ENCODE results near the gene XYLT1. TPM values are rescaled to one million over a fixed set of nuclear protein-coding genes. Genes with fewer than 3 reads are reported as not detected.

Gene XYLT1
- total RNA-seq, 3 donors from 2014 or later: 23.1 to 44.0 (median 34.1) TPM

DNA sequence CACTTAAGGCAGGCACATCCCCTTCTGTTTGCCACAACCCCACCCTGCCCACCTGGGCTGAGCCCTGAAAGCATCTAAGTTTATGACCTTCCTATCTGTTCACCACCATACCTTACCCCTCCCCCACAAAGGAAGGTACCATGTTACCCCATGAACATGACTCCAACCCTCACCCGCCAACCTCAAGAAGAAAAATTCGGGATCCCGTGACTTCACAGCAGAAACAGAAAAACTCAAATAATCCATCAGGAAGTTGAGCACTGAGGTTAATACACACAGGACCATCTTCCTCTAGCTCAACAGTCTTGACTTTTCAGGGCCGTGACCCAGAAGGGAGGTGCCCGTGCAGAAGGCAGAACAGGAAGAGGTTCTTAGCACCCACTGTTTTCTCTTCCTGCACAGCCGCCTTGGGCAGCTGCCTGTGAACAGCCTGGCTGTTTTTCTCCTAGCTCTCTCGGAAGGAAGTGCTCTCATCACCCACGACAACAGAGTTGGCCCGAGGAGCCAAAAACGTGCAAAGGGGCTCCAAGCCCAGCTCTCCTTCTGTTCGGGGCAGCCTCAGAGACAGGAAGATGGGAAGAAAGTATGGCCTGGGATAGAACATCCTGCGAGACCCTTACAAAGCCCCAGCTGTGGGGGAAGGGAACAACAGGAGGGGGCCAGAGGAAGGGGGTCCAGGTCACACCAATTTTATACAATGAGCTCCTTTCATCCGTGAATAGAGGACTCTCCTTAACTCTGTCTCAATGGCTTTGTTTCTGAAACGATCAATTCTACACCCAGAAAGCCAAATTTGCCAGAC, 101.1 kb downstream of the XYLT1 start:
- Histone ChIP-seq H3K4me3 (no peak overlapping the region), H3K4me1 (ENCODE audit: low read depth) (peaks cover 25% of the 10 kb centered on the region), H3K36me3 (ENCODE audit: low read depth) (no peaks in the 10 kb centered on the region), H3K9me3 (no peaks in the 10 kb centered on the region)
- TF ChIP-seq, protein P1, sequence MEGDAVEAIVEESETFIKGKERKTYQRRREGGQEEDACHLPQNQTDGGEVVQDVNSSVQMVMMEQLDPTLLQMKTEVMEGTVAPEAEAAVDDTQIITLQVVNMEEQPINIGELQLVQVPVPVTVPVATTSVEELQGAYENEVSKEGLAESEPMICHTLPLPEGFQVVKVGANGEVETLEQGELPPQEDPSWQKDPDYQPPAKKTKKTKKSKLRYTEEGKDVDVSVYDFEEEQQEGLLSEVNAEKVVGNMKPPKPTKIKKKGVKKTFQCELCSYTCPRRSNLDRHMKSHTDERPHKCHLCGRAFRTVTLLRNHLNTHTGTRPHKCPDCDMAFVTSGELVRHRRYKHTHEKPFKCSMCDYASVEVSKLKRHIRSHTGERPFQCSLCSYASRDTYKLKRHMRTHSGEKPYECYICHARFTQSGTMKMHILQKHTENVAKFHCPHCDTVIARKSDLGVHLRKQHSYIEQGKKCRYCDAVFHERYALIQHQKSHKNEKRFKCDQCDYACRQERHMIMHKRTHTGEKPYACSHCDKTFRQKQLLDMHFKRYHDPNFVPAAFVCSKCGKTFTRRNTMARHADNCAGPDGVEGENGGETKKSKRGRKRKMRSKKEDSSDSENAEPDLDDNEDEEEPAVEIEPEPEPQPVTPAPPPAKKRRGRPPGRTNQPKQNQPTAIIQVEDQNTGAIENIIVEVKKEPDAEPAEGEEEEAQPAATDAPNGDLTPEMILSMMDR (IDR thresholded peaks at IDR 0.05): no peak
- DNase-seq (peak; percentile 69 to 84 (median 71)), ATAC-seq (peak; percentile 89)
- intact Hi-C loops (cut with DNase I, micrococcal nuclease): no loop called here

DNA sequence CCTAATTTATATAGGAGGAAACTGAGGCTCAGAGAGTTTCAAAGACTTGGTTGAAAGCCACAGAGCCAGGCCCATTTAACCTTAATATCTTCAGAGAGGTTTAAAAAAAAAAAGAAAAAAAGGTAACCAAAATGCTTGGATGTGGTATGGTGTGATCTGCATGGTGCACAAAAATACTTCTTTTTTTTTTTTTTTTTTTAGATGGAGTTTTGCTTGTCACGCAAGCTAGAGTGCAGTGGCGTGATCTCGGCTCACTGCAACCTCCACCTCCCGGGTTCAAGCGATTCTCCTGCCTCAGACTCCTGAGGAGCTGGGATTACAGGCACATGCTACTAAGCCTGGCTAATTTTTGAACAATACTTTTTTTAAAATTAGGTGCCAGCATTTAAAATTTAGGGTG, 101.8 kb downstream of the XYLT1 start:
- TF ChIP-seq, protein P1 (IDR thresholded peaks at IDR 0.05): no peak
- Histone ChIP-seq H3K36me3 (ENCODE audit: low read depth) (no peaks in the 10 kb centered on the region), H3K4me1 (ENCODE audit: low read depth) (peaks cover 25% of the 10 kb centered on the region), H3K4me3 (no peak overlapping the region), H3K9me3 (no peaks in the 10 kb centered on the region)
- intact Hi-C loops (cut with DNase I, micrococcal nuclease): no loop called here
- DNase-seq (no peak), ATAC-seq (peak; percentile 17)

DNA sequence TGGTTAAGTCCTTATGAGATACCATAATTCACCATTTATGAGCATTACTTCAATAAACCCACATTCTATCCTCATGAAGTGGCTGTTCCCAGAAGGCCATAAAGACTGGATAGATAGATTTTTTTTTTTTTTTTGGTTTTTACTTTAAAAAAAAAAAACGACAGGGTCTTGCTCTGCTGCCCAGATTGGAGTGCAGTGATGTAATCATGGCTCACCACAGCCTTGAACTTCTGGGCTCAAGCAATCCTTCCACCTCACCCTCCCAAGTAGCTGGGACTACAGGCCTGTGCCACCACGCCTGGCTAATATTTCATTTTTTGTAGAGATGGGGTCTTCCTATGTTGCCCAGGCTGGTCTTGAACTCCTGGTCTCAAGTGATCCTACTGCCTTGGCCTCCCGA, 102.3 kb downstream of the XYLT1 start:
- Histone ChIP-seq H3K36me3 (ENCODE audit: low read depth) (no peaks in the 10 kb centered on the region), H3K4me3 (no peak overlapping the region), H3K4me1 (ENCODE audit: low read depth) (peaks cover 25% of the 10 kb centered on the region), H3K9me3 (no peaks in the 10 kb centered on the region)
- ATAC-seq (no peak), DNase-seq (no peak)
- TF ChIP-seq, protein P1 (IDR thresholded peaks at IDR 0.05): no peak
- intact Hi-C loops (cut with DNase I, micrococcal nuclease): no loop called here

DNA sequence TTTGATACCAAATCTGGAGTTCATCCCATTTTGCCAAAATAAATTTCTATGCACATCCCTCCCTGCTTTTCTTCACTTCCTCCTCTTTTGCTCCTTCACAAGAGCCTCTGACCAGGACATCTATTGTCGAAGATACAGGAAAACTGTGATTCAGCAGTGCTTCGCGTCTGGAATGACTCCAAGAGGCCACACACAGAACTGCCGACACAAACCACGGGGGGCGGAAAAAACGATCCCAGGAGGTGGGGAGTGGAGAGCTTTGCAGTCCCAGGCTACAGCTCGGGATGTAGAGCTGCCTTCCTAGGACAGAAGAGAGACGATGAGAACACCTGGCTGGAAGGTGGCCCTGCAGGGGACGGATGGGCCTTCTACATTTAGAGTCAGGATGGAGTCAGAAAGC, 102.8 kb downstream of the XYLT1 start:
- DNase-seq (peak in 2 of 3 donors; percentile 35 to 55), ATAC-seq (no peak)
- no peak overlapping the region for H3K4me3 ChIP-seq
- intact Hi-C loops (cut with DNase I, micrococcal nuclease): no loop called here
- H3K9me3 ChIP-seq: no peaks in the 10 kb centered on the region
- TF ChIP-seq, protein P1 (IDR thresholded peaks at IDR 0.05): no peak
- H3K36me3 ChIP-seq (ENCODE audit: low read depth): no peaks in the 10 kb centered on the region
- peaks cover 25% of the 10 kb centered on the region for H3K4me1 ChIP-seq (ENCODE audit: low read depth)

DNA sequence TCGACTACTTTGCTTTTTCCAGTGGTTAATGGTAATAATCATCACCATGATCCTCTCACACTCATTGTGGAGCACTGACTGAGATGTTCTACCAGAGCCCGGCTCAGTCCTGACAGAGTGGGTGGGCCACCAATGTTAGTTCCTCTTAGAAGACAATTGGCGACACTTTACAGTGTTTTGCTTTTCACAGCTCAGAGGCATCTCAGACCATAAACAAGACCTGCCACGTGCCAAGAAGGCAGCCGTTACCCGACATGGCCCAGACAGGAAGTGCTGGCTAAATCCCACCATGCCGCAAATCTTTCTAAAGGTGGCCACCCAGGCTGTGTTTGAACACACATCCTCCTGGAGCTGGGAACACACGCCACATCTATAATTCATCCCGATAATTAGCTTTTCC, 103.7 kb downstream of the XYLT1 start:
- Histone ChIP-seq H3K9me3 (no peaks in the 10 kb centered on the region), H3K4me1 (ENCODE audit: low read depth) (peaks cover 25% of the 10 kb centered on the region), H3K4me3 (no peak overlapping the region), H3K36me3 (ENCODE audit: low read depth) (no peaks in the 10 kb centered on the region)
- TF ChIP-seq, protein P1 (IDR thresholded peaks at IDR 0.05): no peak
- peak; percentile 15 for ATAC-seq
- DNase-seq: peak in 1 of 3 donors; percentile 60
- intact Hi-C loops (cut with DNase I, micrococcal nuclease): no loop called here
